DOHH2 (cell line): ENCODE measurements around the gene PCDH15.

ENCODE experiments used
- EZH2phosphoT487 ChIP-seq: fragments of 200-600 bp; sonication (generic); IDR thresholded peaks from 2 replicates; pipeline ENCODE4 v1.6.1; 2017; ENCODE audit warnings: borderline replicate concordance, mild to moderate bottlenecking, antibody characterized with exemption, low read length, moderate library complexity, mixed read lengths
- TF ChIP-seq, protein P1 (sequence below): fragments of 200-600 bp; sonication (generic); IDR thresholded peaks from one replicate; pipeline ENCODE4 v1.5.1; 2014; ENCODE audit warnings: antibody characterized with exemption, mild to moderate bottlenecking, low read depth, low read length; ENCODE audit not compliant: poor library complexity, severe bottlenecking

DNA sequence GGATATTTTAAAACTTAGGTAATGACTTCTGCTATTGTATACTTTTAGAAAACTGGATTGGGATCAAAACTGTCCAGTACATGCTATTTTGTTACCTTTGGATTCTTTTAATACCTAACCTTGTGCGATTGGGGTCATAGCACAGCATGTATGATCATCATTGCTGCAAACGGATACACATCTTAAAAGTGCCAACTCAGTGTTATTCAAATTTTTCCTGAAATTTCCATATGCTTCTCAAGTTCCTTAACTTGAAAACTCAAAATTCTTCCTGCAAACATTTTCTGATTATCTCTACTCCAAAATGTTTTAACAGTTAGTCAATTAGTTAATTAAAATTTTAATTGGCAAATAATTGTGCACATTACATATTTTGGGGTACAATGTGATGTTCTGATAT is 147.5 kb downstream of the PCDH15 start:
- TF ChIP-seq, protein P1, sequence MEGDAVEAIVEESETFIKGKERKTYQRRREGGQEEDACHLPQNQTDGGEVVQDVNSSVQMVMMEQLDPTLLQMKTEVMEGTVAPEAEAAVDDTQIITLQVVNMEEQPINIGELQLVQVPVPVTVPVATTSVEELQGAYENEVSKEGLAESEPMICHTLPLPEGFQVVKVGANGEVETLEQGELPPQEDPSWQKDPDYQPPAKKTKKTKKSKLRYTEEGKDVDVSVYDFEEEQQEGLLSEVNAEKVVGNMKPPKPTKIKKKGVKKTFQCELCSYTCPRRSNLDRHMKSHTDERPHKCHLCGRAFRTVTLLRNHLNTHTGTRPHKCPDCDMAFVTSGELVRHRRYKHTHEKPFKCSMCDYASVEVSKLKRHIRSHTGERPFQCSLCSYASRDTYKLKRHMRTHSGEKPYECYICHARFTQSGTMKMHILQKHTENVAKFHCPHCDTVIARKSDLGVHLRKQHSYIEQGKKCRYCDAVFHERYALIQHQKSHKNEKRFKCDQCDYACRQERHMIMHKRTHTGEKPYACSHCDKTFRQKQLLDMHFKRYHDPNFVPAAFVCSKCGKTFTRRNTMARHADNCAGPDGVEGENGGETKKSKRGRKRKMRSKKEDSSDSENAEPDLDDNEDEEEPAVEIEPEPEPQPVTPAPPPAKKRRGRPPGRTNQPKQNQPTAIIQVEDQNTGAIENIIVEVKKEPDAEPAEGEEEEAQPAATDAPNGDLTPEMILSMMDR, result no peak
- TF ChIP-seq EZH2phosphoT487, result no peak
